ENCODE data around the gene MTHFD1L.

GRCh38 chr6:150979826-150980350, 114.4 kb downstream of the MTHFD1L start:
- no peak for TF ChIP-seq POLR2A (IDR thresholded peaks at IDR 0.05)
- TF ChIP-seq CTCF (IDR thresholded peaks at IDR 0.05): no peak
